PC-9 (cell line): Measurements from ENCODE around the gene MAPK1. TPM values are rescaled to one million over a fixed set of nuclear protein-coding genes. Genes with fewer than 3 reads are reported as not detected.
"Not testable (repeated sequence)": the region's sequence is repeated elsewhere in the genome, so short reads cannot be mapped to it uniquely, and the experiment has no call there.

ENCODE experiments used
- BruUV-seq: library from RNA; stranded (reverse); fragments of 400-500 nt; replicated peaks from 2 replicates; lab custom pipeline; 2021; lab: Mats Ljungman, UMichigan
- CTCF ChIA-PET: fragments of 300-600 bp; sonication (Branson Sonifier 250); formaldehyde crosslinking; loops from one replicate; lab custom pipeline; 2022; ENCODE audit warnings: antibody characterized with exemption; lab: Charles Lee
- POLR2A ChIA-PET: fragments of 300-600 bp; sonication (Branson Sonifier 250); formaldehyde crosslinking; loops from one replicate; lab custom pipeline; 2022; ENCODE audit warnings: antibody characterized with exemption; ENCODE audit not compliant: unreplicated experiment; lab: Charles Lee
- DNase-seq, 2 experiments: peaks; one replicate each; pipeline versions ENCODE4 v3.0.0 to v3.0.0-alpha.2; 2015 to 2022; ENCODE audit warnings: mixed read lengths in 1 of 2
- H2AFZ ChIP-seq: fragments of 200-600 bp; sonication (generic); 2 replicates; pipeline ENCODE4 v1.8.1; 2017; ENCODE audit warnings: antibody characterized with exemption
- H3F3A ChIP-seq: fragments of 200-600 bp; sonication (generic); 2 replicates; pipeline ENCODE4 v1.8.1; 2017; ENCODE audit warnings: antibody characterized with exemption, mild to moderate bottlenecking, low read depth; ENCODE audit not compliant: insufficient read depth
- H3K27ac ChIP-seq: fragments of 200-600 bp; sonication (generic); 2 replicates; pipeline ENCODE4 v1.6.1; 2016; ENCODE audit warnings: mixed run types
- H3K27me3 ChIP-seq: fragments of 200-600 bp; sonication (generic); 2 replicates; pipeline ENCODE4 v1.6.1; 2016; ENCODE audit warnings: low read depth, mixed run types; ENCODE audit not compliant: insufficient read depth
- H3K36me3 ChIP-seq: fragments of 200-600 bp; sonication (generic); 2 replicates; pipeline ENCODE4 v1.6.1; 2016; ENCODE audit warnings: low read depth, mixed run types
- H3K4me1 ChIP-seq: fragments of 200-600 bp; sonication (generic); replicated peaks from 2 replicates; pipeline ENCODE4 v1.6.1; 2016; ENCODE audit warnings: mixed run types; ENCODE audit not compliant: insufficient read depth
- H3K4me2 ChIP-seq: fragments of 200-600 bp; sonication (generic); 2 replicates; pipeline ENCODE4 v1.6.1; 2017; ENCODE audit warnings: mixed run types
- H3K4me3 ChIP-seq: fragments of 200-600 bp; sonication (generic); 2 replicates; pipeline ENCODE4 v1.6.1; 2016; ENCODE audit warnings: mixed run types
- H3K79me2 ChIP-seq: fragments of 200-600 bp; sonication (generic); 2 replicates; pipeline ENCODE4 v1.6.1; 2017; ENCODE audit warnings: low read depth, mixed run types
- H3K9me2 ChIP-seq: fragments of 200-600 bp; sonication (generic); 2 replicates; pipeline ENCODE4 v1.8.1; 2017; ENCODE audit warnings: mild to moderate bottlenecking; ENCODE audit not compliant: insufficient read depth
- H3K9me3 ChIP-seq: fragments of 200-600 bp; sonication (generic); 2 replicates; pipeline ENCODE4 v1.8.1; 2016; ENCODE audit warnings: low read depth; ENCODE audit not compliant: insufficient read depth
- H4K20me1 ChIP-seq: fragments of 200-600 bp; sonication (generic); 2 replicates; pipeline ENCODE4 v1.8.1; 2017; ENCODE audit not compliant: insufficient read depth
- EZH2 ChIP-seq: fragments of 200-600 bp; sonication (generic); IDR thresholded peaks from 2 replicates; pipeline ENCODE4 v1.8.0; 2017; ENCODE audit warnings: antibody characterized with exemption, low read depth
- intact Hi-C: fragments of 100-400 bp; cut with micrococcal nuclease; formaldehyde crosslinking; loops from one replicate; pipeline ENCODE4 v1.10.0; 2022; ENCODE audit not compliant: unreplicated experiment
- total RNA-seq: library from RNA; stranded (reverse); gene quantifications from 2 replicates; pipeline ENCODE4 v1.2.3, GENCODE V29; 2021
- TF ChIP-seq, protein P1 (sequence below): fragments of 200-600 bp; sonication (generic); conservative IDR thresholded peaks from 2 replicates; pipeline ENCODE4 v1.6.1; 2017; ENCODE audit warnings: mixed run types, antibody characterized with exemption, mild to moderate bottlenecking, moderate library complexity

The MAPK1 gene
- total RNA-seq, 1 experiment from 2014 or later: 82.8 TPM

DNA sequence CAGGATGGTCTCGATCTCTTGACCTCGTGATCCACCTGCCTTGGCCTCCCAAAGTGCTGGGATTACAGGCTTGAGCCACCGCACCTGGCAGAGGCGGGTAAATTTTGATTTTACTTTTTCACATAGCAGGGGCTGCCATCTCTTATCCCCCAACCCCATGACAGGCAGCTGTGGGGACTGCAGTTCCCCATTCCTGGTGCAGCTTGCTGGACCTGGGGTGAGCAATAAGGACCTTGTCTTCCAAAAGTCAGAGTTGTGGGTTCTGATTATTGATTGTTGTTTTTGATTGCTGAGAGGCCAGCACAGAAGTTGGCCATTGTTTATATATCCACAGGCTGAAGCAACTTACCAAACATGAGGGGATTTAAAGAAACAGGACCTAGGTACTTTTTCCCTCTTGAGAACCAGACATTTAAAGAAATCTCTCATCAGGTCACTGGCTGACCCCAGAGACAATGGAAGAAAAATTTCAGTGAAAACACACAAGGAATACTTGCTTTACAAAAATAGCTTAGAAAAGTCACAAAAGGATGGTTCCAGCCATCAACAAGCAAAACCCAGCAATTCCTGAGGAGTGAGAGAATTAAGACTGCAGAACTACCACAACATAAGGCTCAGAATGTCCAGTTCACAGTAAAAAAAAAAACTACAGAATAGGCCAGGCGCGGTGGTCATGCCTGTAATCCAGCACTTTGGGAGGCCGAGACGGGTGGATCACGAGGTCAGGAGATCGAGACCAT, 22.0 kb upstream of the MAPK1 start:
- no peaks in the 10 kb centered on the region for H3K36me3 ChIP-seq
- ChIA-PET POLR2A (no interaction called here), CTCF (no interaction called here)
- H3K9me2 ChIP-seq: no peaks in the 10 kb centered on the region
- DNase-seq: no peak
- H4K20me1 ChIP-seq: no peaks in the 10 kb centered on the region
- TF ChIP-seq EZH2: no peak
- TF ChIP-seq, protein P1, sequence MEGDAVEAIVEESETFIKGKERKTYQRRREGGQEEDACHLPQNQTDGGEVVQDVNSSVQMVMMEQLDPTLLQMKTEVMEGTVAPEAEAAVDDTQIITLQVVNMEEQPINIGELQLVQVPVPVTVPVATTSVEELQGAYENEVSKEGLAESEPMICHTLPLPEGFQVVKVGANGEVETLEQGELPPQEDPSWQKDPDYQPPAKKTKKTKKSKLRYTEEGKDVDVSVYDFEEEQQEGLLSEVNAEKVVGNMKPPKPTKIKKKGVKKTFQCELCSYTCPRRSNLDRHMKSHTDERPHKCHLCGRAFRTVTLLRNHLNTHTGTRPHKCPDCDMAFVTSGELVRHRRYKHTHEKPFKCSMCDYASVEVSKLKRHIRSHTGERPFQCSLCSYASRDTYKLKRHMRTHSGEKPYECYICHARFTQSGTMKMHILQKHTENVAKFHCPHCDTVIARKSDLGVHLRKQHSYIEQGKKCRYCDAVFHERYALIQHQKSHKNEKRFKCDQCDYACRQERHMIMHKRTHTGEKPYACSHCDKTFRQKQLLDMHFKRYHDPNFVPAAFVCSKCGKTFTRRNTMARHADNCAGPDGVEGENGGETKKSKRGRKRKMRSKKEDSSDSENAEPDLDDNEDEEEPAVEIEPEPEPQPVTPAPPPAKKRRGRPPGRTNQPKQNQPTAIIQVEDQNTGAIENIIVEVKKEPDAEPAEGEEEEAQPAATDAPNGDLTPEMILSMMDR: no peak
- no peak overlapping the region for H2AFZ ChIP-seq
- no peaks in the 10 kb centered on the region for H3K79me2 ChIP-seq
- no TSS peak for BruUV-seq
- no peaks in the 10 kb centered on the region for H3K27me3 ChIP-seq
- no peak overlapping the region for H3K27ac ChIP-seq
- H3K4me1 ChIP-seq: no peaks in the 10 kb centered on the region
- H3K4me2 ChIP-seq: no peak overlapping the region
- intact Hi-C loops: no loop called here
- H3K9me3 ChIP-seq: no peaks in the 10 kb centered on the region
- no peaks in the 10 kb centered on the region for H3F3A ChIP-seq
- no peak overlapping the region for H3K4me3 ChIP-seq

DNA sequence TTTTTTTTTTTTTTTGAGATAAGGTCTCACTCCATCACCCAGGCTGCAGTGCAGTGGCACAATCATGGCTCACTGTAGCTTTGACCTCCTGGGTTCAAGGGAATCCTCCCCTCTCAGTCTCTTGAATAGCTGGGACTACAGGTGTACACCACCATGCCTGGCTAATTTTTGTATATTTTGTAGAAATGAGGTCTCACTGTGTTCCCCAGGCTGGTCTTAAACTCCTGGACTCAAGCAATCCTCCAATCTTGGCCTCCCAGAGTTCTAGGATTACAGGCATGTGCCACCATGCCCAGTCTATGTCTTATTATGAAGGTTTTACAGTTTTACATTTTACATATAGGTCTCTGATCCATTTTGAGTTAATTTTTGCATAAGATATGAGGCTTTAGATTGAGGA, 20.4 kb upstream of the MAPK1 start:
- no peak overlapping the region for H3K4me3 ChIP-seq
- no peaks in the 10 kb centered on the region for H3K36me3 ChIP-seq
- TF ChIP-seq, protein P1: no peak
- no peak for TF ChIP-seq EZH2
- H3K27ac ChIP-seq: no peak overlapping the region
- no peaks in the 10 kb centered on the region for H4K20me1 ChIP-seq
- H3K4me2 ChIP-seq: no peak overlapping the region
- ChIA-PET CTCF (no interaction called here), POLR2A (no interaction called here)
- no peaks in the 10 kb centered on the region for H3K9me3 ChIP-seq
- H2AFZ ChIP-seq: no peak overlapping the region
- no peaks in the 10 kb centered on the region for H3K79me2 ChIP-seq
- BruUV-seq: no TSS peak
- no peaks in the 10 kb centered on the region for H3F3A ChIP-seq
- no peaks in the 10 kb centered on the region for H3K9me2 ChIP-seq
- no peak for DNase-seq
- no peaks in the 10 kb centered on the region for H3K27me3 ChIP-seq
- H3K4me1 ChIP-seq: no peaks in the 10 kb centered on the region
- intact Hi-C loops: no loop called here

DNA sequence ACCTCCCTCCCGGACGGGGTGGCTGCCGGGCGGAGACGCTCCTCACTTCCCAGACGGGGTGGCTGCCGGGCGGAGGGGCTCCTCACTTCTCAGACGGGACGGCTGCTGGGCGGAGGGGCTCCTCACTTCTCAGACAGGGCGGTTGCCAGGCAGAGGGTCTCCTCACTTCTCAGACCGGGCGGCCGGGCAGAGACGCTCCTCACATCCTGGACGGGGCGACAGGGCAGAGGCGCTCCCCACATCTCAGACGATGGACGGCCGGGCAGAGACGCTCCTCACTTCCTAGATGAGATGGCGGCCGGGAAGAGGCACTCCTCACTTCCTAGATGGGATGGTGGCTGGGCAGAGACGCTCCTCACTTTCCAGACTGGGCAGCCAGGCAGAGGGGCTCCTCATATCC, 16.5 kb upstream of the MAPK1 start:
- H3K9me2 ChIP-seq, H3K36me3 ChIP-seq, BruUV-seq, H3K4me3 ChIP-seq, H3K9me3 ChIP-seq, DNase-seq, CTCF ChIA-PET, H4K20me1 ChIP-seq, intact Hi-C loops, H3F3A ChIP-seq, H3K79me2 ChIP-seq, POLR2A ChIA-PET, H3K27me3 ChIP-seq, H3K4me1 ChIP-seq, H3K27ac ChIP-seq, H2AFZ ChIP-seq, H3K4me2 ChIP-seq: not testable (repeated sequence)

DNA sequence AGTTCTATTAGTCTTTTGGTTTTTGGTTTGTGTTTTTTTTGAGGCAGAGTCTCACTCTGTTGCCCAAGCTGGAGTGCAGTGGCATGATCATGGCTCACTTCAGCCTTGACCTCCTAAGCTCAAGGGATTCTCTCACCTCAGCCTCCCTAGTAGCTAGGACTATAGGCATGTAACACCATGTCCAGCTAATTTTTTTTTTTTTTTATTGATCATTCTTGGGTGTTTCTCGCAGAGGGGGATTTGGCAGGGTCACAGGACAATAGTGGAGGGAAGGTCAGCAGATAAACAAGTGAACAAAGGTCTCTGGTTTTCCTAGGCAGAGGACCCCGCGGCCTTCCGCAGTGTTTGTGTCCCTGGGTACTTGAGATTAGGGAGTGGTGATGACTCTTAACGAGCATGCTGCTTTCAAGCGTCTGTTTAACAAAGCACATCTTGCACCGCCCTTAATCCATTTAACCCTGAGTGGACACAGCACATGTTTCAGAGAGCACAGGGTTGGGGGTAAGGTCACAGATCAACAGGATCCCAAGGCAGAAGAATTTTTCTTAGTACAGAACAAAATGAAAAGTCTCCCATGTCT, 15.4 kb upstream of the MAPK1 start:
- H2AFZ ChIP-seq, H3K4me3 ChIP-seq, H3K36me3 ChIP-seq, intact Hi-C loops, H3K27me3 ChIP-seq, H3K9me3 ChIP-seq, H3K4me2 ChIP-seq, DNase-seq, H3K79me2 ChIP-seq, H4K20me1 ChIP-seq, POLR2A ChIA-PET, CTCF ChIA-PET, H3K4me1 ChIP-seq, BruUV-seq, H3K27ac ChIP-seq, H3K9me2 ChIP-seq, H3F3A ChIP-seq: not testable (repeated sequence)
